Transverse colon (tissue), 4 donors: ENCODE data around the gene MBOAT7. TPM values are rescaled to one million over a fixed set of nuclear protein-coding genes. Genes with fewer than 3 reads are reported as not detected.

ENCODE experiments used
- DNase-seq: peaks from one replicate; pipeline ENCODE4 v3.0.0-alpha.2; 2019
- H3K27ac ChIP-seq, 4 donors: fragments of 200-600 bp; sonication (generic); 2 replicates each; pipeline ENCODE4 v1.5.1; 2016 to 2018; ENCODE audit warnings: inconsistent platforms in 4 of 4
- H3K27me3 ChIP-seq: fragments of 200-600 bp; sonication (generic); 2 replicates; pipeline ENCODE4 v1.5.1; 2017; ENCODE audit warnings: inconsistent platforms
- H3K36me3 ChIP-seq, 4 donors: fragments of 200-600 bp; sonication (generic); 2 replicates each; pipeline ENCODE4 v1.5.1; 2017 to 2019; ENCODE audit warnings: inconsistent platforms in 4 of 4
- H3K4me1 ChIP-seq, 4 donors: fragments of 200-600 bp; sonication (generic); 2 replicates each; pipeline ENCODE4 v1.5.1; 2017 to 2020; ENCODE audit warnings: inconsistent platforms in 4 of 4
- H3K4me3 ChIP-seq, 4 donors: fragments of 200-600 bp; sonication (generic); 1 replicate in 1 of 4; 2 replicates in 3 of 4; pipeline versions ENCODE4 v1.5.1 to v1.6.1; 2017 to 2019; ENCODE audit warnings: inconsistent platforms in 4 of 4
- H3K9me3 ChIP-seq, 2 donors: fragments of 200-600 bp; sonication (generic); 2 replicates each; pipeline ENCODE4 v1.5.1; 2017 to 2019; ENCODE audit warnings: inconsistent platforms in 2 of 2
- CTCF ChIP-seq, 5 experiments: fragments of 200-600 bp in 3 of 5; fragments of 450-650 bp in 2 of 5; sonication (generic) in 3 of 5; IDR thresholded peaks; 1 replicate in 2 of 5; 2 replicates in 3 of 5; pipeline ENCODE4 v1.5.1; 2016 to 2017; ENCODE audit warnings: antibody characterized with exemption in 5 of 5, inconsistent platforms in 3 of 5, mild to moderate bottlenecking in 2 of 5, moderate library complexity in 1 of 5
- EP300 ChIP-seq: sonication (generic); formaldehyde crosslinking; IDR thresholded peaks from one replicate; pipeline ENCODE4 v1.6.1; 2017; ENCODE audit warnings: antibody characterized with exemption, low read depth
- POLR2A ChIP-seq: fragments of 450-650 bp; IDR thresholded peaks from one replicate; pipeline ENCODE4 v1.6.1; 2016; ENCODE audit warnings: antibody characterized with exemption, mild to moderate bottlenecking, moderate library complexity
- POLR2AphosphoS5 ChIP-seq, 3 donors: sonication (generic); formaldehyde crosslinking; IDR thresholded peaks; one replicate each; pipeline ENCODE4 v1.6.1; 2016; ENCODE audit warnings: antibody characterized with exemption in 3 of 3
- WGBS, 2 donors: methylation state at CpG; one replicate each; pipeline ENCODE4 v1.1.5; 2018; ENCODE audit warnings: low coverage in 1 of 2; 5-methylcytosine and 5-hydroxymethylcytosine counted together
- in situ Hi-C, 4 donors: fragments of 200-750 bp; cut with MboI; loops; one replicate each; pipeline versions ENCODE4 v1.15.0 to v1.15.1; 2017; ENCODE audit warnings: low sequenced_read_pairs in 3 of 4, low pct_ligation_motif_present in 1 of 4, low pct_unique_long_range_greater_than_20kb in 1 of 4
- intact Hi-C: fragments of 100-400 bp; cut with DNase I; formaldehyde crosslinking; loops from one replicate; pipeline ENCODE4 v1.15.1; 2023; ENCODE audit warnings: low total_unique reads
- total RNA-seq, 4 donors: library from RNA; depleted of rRNA; stranded (reverse); fragments of >200 nt; gene quantifications; one replicate each; pipeline ENCODE4 v1.1.0, GENCODE V29; 2016

MBOAT7 gene
- total RNA-seq, 4 donors from 2014 or later, result 180 to 249 (median 218) TPM

DNA sequence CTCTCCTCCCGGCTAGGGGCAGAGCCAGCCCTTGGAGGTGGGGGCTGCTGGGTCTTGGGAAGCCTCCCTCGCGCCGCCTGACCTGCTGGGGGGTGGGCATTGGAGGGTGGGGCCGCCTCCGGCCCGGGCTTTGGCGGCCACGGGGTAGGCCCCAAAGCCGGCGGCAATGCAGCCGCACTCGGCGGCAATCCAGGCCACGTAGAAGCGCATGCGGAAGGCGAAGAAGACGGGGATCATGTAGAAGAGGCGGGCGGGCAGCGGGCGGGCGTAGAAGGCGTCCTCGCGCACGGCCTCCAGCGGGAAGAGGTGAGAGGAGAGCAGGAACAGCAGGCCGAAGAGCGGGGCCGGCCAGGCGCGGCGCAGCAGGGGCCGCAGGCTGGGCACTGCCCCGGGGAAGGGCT is 8.7 kb downstream of the MBOAT7 start:
- WGBS, 2 donors, result 96 to 98% methylated on average over 20 to 37 of the region's 37 CpGs

DNA sequence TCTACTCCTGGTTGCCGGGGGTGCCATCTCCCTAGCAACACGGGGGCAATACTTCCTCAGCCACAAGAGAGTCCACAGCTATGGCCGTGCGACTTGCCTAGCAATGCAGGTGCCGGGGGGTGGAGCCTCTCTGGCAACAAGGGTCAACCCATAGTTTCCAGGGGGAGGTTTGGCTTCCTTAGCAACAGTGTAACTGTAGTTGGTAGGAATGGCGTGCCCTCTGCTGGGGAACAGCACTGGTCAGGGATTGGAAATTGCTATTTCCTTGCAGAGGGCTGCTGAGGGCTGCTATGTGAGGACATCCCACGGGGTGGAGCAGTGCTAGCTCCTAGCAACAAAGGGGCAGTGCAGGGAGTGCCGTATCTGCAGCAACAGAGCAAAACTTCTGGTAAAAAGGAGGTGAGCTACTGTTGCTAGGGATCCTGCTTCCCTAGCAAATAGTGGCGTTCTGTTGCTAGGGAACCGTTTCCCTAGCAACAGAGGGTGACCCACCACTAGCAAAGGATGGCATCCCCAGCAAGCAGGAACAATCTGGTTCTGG is 9.4 kb downstream of the MBOAT7 start:
- TF ChIP-seq POLR2A, result no peak
- peak in 4 of 5 experiments; percentile 41 to 79 (median 52) for TF ChIP-seq CTCF (IDR thresholded peaks at IDR 0.05)
- WGBS, 2 donors, result 32 to 60% methylated on average over 1 to 10 of the region's 10 CpGs
- Histone ChIP-seq H3K4me1 (no peaks in the 10 kb centered on the region), H3K4me3 (no peak overlapping the region), H3K36me3 (no peaks in the 10 kb centered on the region), H3K27ac (peak overlapping the region in 2 of 4 donors; percentile 10 to 39), H3K9me3 (no peaks in the 10 kb centered on the region), H3K27me3 (no peaks in the 10 kb centered on the region)
- in situ Hi-C loops (loop anchor here in 2 of 4 donors (5.0 to 10.0 kb wide), 2 partner anchors 47 to 55 kb away; no protein-coding TSS in a partner anchor), intact Hi-C loops (no loop called here)
- peak; percentile 79 for DNase-seq

More for the DNA sequence above, 8.7 kb downstream of the MBOAT7 start:
- no peaks in the 10 kb centered on the region for H3K4me1 ChIP-seq
- DNase-seq, result no peak
- in situ Hi-C loops, result no loop called here
- peak overlapping the region in 2 of 4 donors; percentile 10 to 39 for H3K27ac ChIP-seq
- TF ChIP-seq POLR2A (no peak), EP300 (no peak), CTCF (IDR thresholded peaks at IDR 0.05) (no peak), POLR2AphosphoS5 (IDR thresholded peaks at IDR 0.05) (no peak)
- H3K36me3 ChIP-seq, result no peaks in the 10 kb centered on the region
- no peaks in the 10 kb centered on the region for H3K27me3 ChIP-seq
- no peak overlapping the region for H3K4me3 ChIP-seq
- no peaks in the 10 kb centered on the region for H3K9me3 ChIP-seq
- intact Hi-C loops, result no loop called here

DNA sequence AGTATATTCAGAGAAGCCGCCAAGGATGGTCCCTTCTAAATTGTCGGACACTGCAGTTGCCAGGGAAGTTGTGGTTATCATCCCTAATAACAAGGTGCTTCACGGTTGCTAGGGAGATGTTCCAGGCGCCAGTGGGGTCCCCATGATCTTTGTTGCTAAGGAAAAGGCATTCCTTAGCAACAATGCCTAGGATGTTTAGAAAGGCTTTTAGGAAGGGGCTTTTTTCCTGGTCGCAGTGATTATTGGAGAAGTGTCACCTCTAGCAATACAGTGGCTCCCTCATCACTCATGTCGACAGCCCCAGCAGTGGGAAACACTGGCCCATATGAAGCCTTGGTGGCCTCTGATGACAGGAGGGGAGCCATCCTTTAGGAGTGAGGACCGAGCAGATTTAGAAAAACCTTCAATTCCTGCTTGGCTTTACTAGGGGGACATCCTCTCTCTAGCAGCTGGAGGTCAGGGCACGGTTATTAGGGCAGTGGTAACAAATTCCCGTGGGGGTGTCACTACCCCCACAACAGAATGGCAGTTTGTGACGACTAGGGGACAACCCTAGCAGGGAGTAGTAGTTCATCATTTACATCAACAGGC is 10.0 kb downstream of the MBOAT7 start:
- H3K36me3 ChIP-seq, result no peaks in the 10 kb centered on the region
- intact Hi-C loops, result no loop called here
- TF ChIP-seq POLR2A (no peak), POLR2AphosphoS5 (IDR thresholded peaks at IDR 0.05) (no peak), CTCF (IDR thresholded peaks at IDR 0.05) (no peak), EP300 (no peak)
- H3K9me3 ChIP-seq, result no peaks in the 10 kb centered on the region
- peak overlapping the region in 2 of 4 donors; percentile 2 to 4 for H3K27ac ChIP-seq
- no peak overlapping the region for H3K4me3 ChIP-seq
- WGBS, 2 donors, result 84 to 94% methylated on average over 2 to 10 of the region's 10 CpGs
- no peaks in the 10 kb centered on the region for H3K27me3 ChIP-seq
- H3K4me1 ChIP-seq, result no peaks in the 10 kb centered on the region
- in situ Hi-C loops, result loop anchor here in 2 of 4 donors (5.0 to 10.0 kb wide), 2 partner anchors 48 to 55 kb away; no protein-coding TSS in a partner anchor
- no peak for DNase-seq

GRCh38 chr19:54178581-54179261 is 10.7 kb downstream of the MBOAT7 start:
- H3K9me3 ChIP-seq, result no peaks in the 10 kb centered on the region
- in situ Hi-C loops, result loop anchor here in 2 of 4 donors (5.0 to 10.0 kb wide), 2 partner anchors 49 to 56 kb away; no protein-coding TSS in a partner anchor
- H3K4me1 ChIP-seq, result no peaks in the 10 kb centered on the region
- no peak overlapping the region for H3K4me3 ChIP-seq
- intact Hi-C loops, result no loop called here
- H3K27me3 ChIP-seq, result no peaks in the 10 kb centered on the region
- H3K27ac ChIP-seq, result no peak overlapping the region
- WGBS, 2 donors, result 82% methylated on average over 23 of the region's 23 CpGs; no CpG with 5 or more reads in 1 of the 2 donors
- DNase-seq, result no peak
- H3K36me3 ChIP-seq, result no peaks in the 10 kb centered on the region
- TF ChIP-seq CTCF (IDR thresholded peaks at IDR 0.05) (no peak), EP300 (no peak), POLR2A (no peak)
